ENCODE measurements around the gene CD8A.

Gene CD8A

GRCh38 chr2:86833315-86833714 lies 42.6 kb upstream of the CD8A start:
- Histone ChIP-seq H3K4me2 (ENCODE audit: low read length) (no peak overlapping the region), H3K4me1 (ENCODE audit: low read length) (no peaks in the 10 kb centered on the region; the same call in 1 of the 2 replicates), H3K27ac (ENCODE audit: low read length) (no peak overlapping the region), H3K36me3 (replicated peaks; ENCODE audit: low read depth, low read length) (no peaks in the 10 kb centered on the region), H2AFZ (ENCODE audit: low read depth, low read length) (no peak overlapping the region), H3K9me3 (ENCODE audit: insufficient read depth, low read length) (no peaks in the 10 kb centered on the region), H3K27me3 (ENCODE audit: low read depth, low read length) (0 out of 2 replicates have a peak, but pooled peaks cover 3% of the 10 kb centered on the region), H3K9ac (ENCODE audit: low read length) (no peak overlapping the region), H3K4me3 (ENCODE audit: low read length) (no peak overlapping the region), H4K20me1 (ENCODE audit: insufficient read depth, low read length) (no peaks in the 10 kb centered on the region), H3K79me2 (ENCODE audit: low read length) (no peaks in the 10 kb centered on the region)
- no peak for TF ChIP-seq EZH2phosphoT487 (IDR thresholded peaks at IDR 0.05; ENCODE audit: low read depth)
- TF ChIP-seq CTCF (IDR thresholded peaks at IDR 0.05; ENCODE audit: low read depth, low read length): no peak

GRCh38 chr2:86832334-86833096 lies 41.8 kb upstream of the CD8A start:
- H3K4me1 ChIP-seq (ENCODE audit: low read length): no peaks in the 10 kb centered on the region; the same call in 1 of the 2 replicates
- no peak for TF ChIP-seq CTCF (IDR thresholded peaks at IDR 0.05; ENCODE audit: low read depth, low read length)
- no peak for TF ChIP-seq EZH2phosphoT487 (IDR thresholded peaks at IDR 0.05; ENCODE audit: low read depth)
- H3K79me2 ChIP-seq (ENCODE audit: low read length): no peaks in the 10 kb centered on the region
- H3K27ac ChIP-seq (ENCODE audit: low read length): no peak overlapping the region
- H3K9ac ChIP-seq (ENCODE audit: low read length): no peak overlapping the region
- H3K4me2 ChIP-seq (ENCODE audit: low read length): no peak overlapping the region
- H3K27me3 ChIP-seq (ENCODE audit: low read depth, low read length): 0 out of 2 replicates have a peak, but pooled peaks cover 3% of the 10 kb centered on the region
- no peak overlapping the region for H3K4me3 ChIP-seq (ENCODE audit: low read length)
- H4K20me1 ChIP-seq (ENCODE audit: insufficient read depth, low read length): no peaks in the 10 kb centered on the region
- H3K9me3 ChIP-seq (ENCODE audit: insufficient read depth, low read length): no peaks in the 10 kb centered on the region
- H2AFZ ChIP-seq (ENCODE audit: low read depth, low read length): no peak overlapping the region
- H3K36me3 ChIP-seq (replicated peaks; ENCODE audit: low read depth, low read length): no peaks in the 10 kb centered on the region

- no peaks in the 10 kb centered on the region for H3K36me3 ChIP-seq (replicated peaks; ENCODE audit: low read depth, low read length)
- TF ChIP-seq EZH2phosphoT487 (IDR thresholded peaks at IDR 0.05; ENCODE audit: low read depth) (no peak), CTCF (IDR thresholded peaks at IDR 0.05; ENCODE audit: low read depth, low read length) (no peak)
These were observed 40.8 kb upstream of the CD8A start for GRCh38 chr2:86831537-86831936.

GRCh38 chr2:86826951-86827350 lies 36.2 kb upstream of the CD8A start:
- no peak overlapping the region for H3K27ac ChIP-seq (ENCODE audit: low read length)
- H3K27me3 ChIP-seq (ENCODE audit: low read depth, low read length): 0 out of 2 replicates have a peak, but pooled peaks cover 3% of the 10 kb centered on the region
- H3K4me3 ChIP-seq (ENCODE audit: low read length): no peak overlapping the region
- H4K20me1 ChIP-seq (ENCODE audit: insufficient read depth, low read length): no peaks in the 10 kb centered on the region
- H3K4me2 ChIP-seq (ENCODE audit: low read length): no peak overlapping the region
- TF ChIP-seq EZH2phosphoT487 (IDR thresholded peaks at IDR 0.05; ENCODE audit: low read depth): no peak
- no peak for TF ChIP-seq CTCF (IDR thresholded peaks at IDR 0.05; ENCODE audit: low read depth, low read length)
- H3K36me3 ChIP-seq (replicated peaks; ENCODE audit: low read depth, low read length): no peaks in the 10 kb centered on the region
- H3K79me2 ChIP-seq (ENCODE audit: low read length): no peaks in the 10 kb centered on the region
- H3K4me1 ChIP-seq (ENCODE audit: low read length): no peaks in the 10 kb centered on the region; the same call in 1 of the 2 replicates
- no peak overlapping the region for H2AFZ ChIP-seq (ENCODE audit: low read depth, low read length)
- no peak overlapping the region for H3K9ac ChIP-seq (ENCODE audit: low read length)
- H3K9me3 ChIP-seq (ENCODE audit: insufficient read depth, low read length): 0 out of 2 replicates have a peak, but pooled peaks cover 3% of the 10 kb centered on the region

More at GRCh38 chr2:86831537-86831936, 40.8 kb upstream of the CD8A start:
- H4K20me1 ChIP-seq (ENCODE audit: insufficient read depth, low read length): no peaks in the 10 kb centered on the region
- peak overlapping the region; percentile 51 for H3K4me2 ChIP-seq (ENCODE audit: low read length)
- peak overlapping the region; percentile 54 for H3K4me3 ChIP-seq (ENCODE audit: low read length)
- no peaks in the 10 kb centered on the region for H3K79me2 ChIP-seq (ENCODE audit: low read length)
- H3K27me3 ChIP-seq (ENCODE audit: low read depth, low read length): 0 out of 2 replicates have a peak, but pooled peaks cover 3% of the 10 kb centered on the region
- H2AFZ ChIP-seq (ENCODE audit: low read depth, low read length): peak overlapping the region; percentile 84
- H3K27ac ChIP-seq (ENCODE audit: low read length): no peak overlapping the region
- H3K9me3 ChIP-seq (ENCODE audit: insufficient read depth, low read length): no peaks in the 10 kb centered on the region
- H3K9ac ChIP-seq (ENCODE audit: low read length): no peak overlapping the region
- H3K4me1 ChIP-seq (ENCODE audit: low read length): no peaks in the 10 kb centered on the region; the same call in 1 of the 2 replicates
